Measurements from ENCODE around the gene CARMIL3. TPM values are rescaled to one million over a fixed set of nuclear protein-coding genes. Genes with fewer than 3 reads are reported as not detected.

The CARMIL3 gene
- total and polyA plus RNA-seq, 2 of the 8 experiments (the other 6 are each of a cell fraction or from before 2014, with no cell fraction given): 6.0 to 9.0 TPM

GRCh38 chr14:24106672-24107271 lies 55.0 kb downstream of the CARMIL3 start:
- H3K4me3 ChIP-seq (ENCODE audit: extremely low read depth in 1 of 4, insufficient read depth in 2 of 4, low read depth in 3 of 4, low read length in 4 of 4): no peak overlapping the region
- H2BK120ac ChIP-seq (replicated peaks; ENCODE audit: low read depth, low read length): no peak overlapping the region
- no peak overlapping the region for H2BK20ac ChIP-seq (ENCODE audit: low read length)
- H3K36me3 ChIP-seq (ENCODE audit: control insufficient read depth in 2 of 4, insufficient read depth in 4 of 4, low read length in 3 of 4): peaks cover 0 to 29% (median 19%) of the 10 kb centered on the region in 4 experiments; a peak in 7 of 8 replicates
- no peak overlapping the region for H4K91ac ChIP-seq (replicated peaks; ENCODE audit: insufficient read length, low read length)
- no peak overlapping the region for H3K18ac ChIP-seq (ENCODE audit: extremely low read depth, low read length)
- ChIA-PET POLR2A (ENCODE audit: partially characterized antibody) (interaction anchor here (0.9 to 23.9 kb wide), 14 partner anchors 10 to 568 kb away, joined by 3 to 626 read pairs (median 8); partner anchors contain the start of genes CPNE6, DCAF11, EMC9 and IRF9), CTCF (ENCODE audit: partially characterized antibody) (interaction anchor here (1.2 to 12.2 kb wide), 6 partner anchors 13 to 54 kb away, joined by 3 to 160 read pairs (median 42); partner anchors contain the start of genes CARMIL3, IRF9 and PCK2)
- no peak overlapping the region for H4K8ac ChIP-seq (ENCODE audit: extremely low read depth, insufficient read depth, low read length)
- H2BK15ac ChIP-seq (ENCODE audit: low read length): no peak overlapping the region
- no peak overlapping the region for H3K14ac ChIP-seq (ENCODE audit: insufficient read length)
- 85% methylated on average over 4 of the region's 4 CpGs; no CpG with 5 or more reads in 1 of the 2 experiments for WGBS, 2 experiments (ENCODE audit: extremely low coverage in 1 of 2, insufficient coverage in 1 of 2, insufficient read length in 1 of 2, insufficient replicate concordance in 2 of 2, low coverage in 1 of 2, low lambda C conversion rate in 2 of 2, missing lambda C conversion rate in 1 of 2)
- no peaks in the 10 kb centered on the region for H3K79me1 ChIP-seq (ENCODE audit: low read depth, low read length)
- no peaks in the 10 kb centered on the region for H3K79me2 ChIP-seq (ENCODE audit: control insufficient read depth in 1 of 2, insufficient read depth in 2 of 2, low read length in 2 of 2)
- no peak overlapping the region for H2BK5ac ChIP-seq (ENCODE audit: low read depth, low read length)
- H3K9ac ChIP-seq (replicated peaks in 1 of 4; ENCODE audit: extremely low read depth in 1 of 4, low read depth in 3 of 4, low read length in 3 of 4): no peak overlapping the region
- no peak overlapping the region for H3K4me2 ChIP-seq (ENCODE audit: insufficient read depth in 1 of 2, low read depth in 2 of 2, low read length in 2 of 2)
- FAIRE-seq: no peak
- no peak overlapping the region for H4K5ac ChIP-seq (ENCODE audit: insufficient read length, low read depth, low read length)
- H3K9me3 ChIP-seq (ENCODE audit: insufficient read depth in 2 of 2, low read depth in 1 of 2, low read length in 1 of 2): peaks cover 7% of the 10 kb centered on the region in 2 experiments; a peak in 3 of 4 replicates
- no peaks in the 10 kb centered on the region for H3K23me2 ChIP-seq (ENCODE audit: low read depth, low read length)
- no peak overlapping the region for H3K23ac ChIP-seq (ENCODE audit: insufficient read length)
- H2AK5ac ChIP-seq (ENCODE audit: low read depth, low read length): no peak overlapping the region
- no peak overlapping the region for H2AFZ ChIP-seq (ENCODE audit: low read length)
- H2BK12ac ChIP-seq (ENCODE audit: low read depth, low read length): no peak overlapping the region
- DNase-seq (ENCODE audit: low read depth in 1 of 2, low spot score in 2 of 2): no peak
- TF ChIP-seq MAFK (IDR thresholded peaks at IDR 0.05; ENCODE audit: low read depth, low read length) (peak; percentile 51; the same call in 1 of the 2 replicates), EP300 (IDR thresholded peaks at IDR 0.05; ENCODE audit: borderline replicate concordance in 1 of 2, low read depth in 2 of 2, low read length in 2 of 2) (no peak)
- H4K20me1 ChIP-seq (replicated peaks in 1 of 2; ENCODE audit: control insufficient read depth in 1 of 2, insufficient read depth in 2 of 2, low read length in 2 of 2): no peaks in the 10 kb centered on the region
- H3K27ac ChIP-seq (ENCODE audit: low read depth, low read length): no peak overlapping the region
- H3K4me1 ChIP-seq (replicated peaks in 1 of 4; ENCODE audit: control insufficient read depth in 3 of 4, insufficient read depth in 4 of 4, low read length in 3 of 4): no peaks in the 10 kb centered on the region
- H3K56ac ChIP-seq (replicated peaks; ENCODE audit: insufficient read length, low read depth, low read length): no peak overlapping the region
- no peak overlapping the region for H3K4ac ChIP-seq (replicated peaks; ENCODE audit: insufficient read length, low read depth, low read length)
- H3K27me3 ChIP-seq (replicated peaks in 1 of 4; ENCODE audit: control insufficient read depth in 3 of 4, extremely low read depth in 1 of 4, insufficient read depth in 3 of 4, low read length in 3 of 4): no peaks in the 10 kb centered on the region

Data from H1 (cell line).